CD1c-positive myeloid dendritic cell (primary cell): ENCODE measurements around the gene ITGAX.

ENCODE experiments used
- DNase-seq: peaks from one replicate; pipeline ENCODE4 v3.0.0-alpha.2; 2016; ENCODE audit errors: extremely low spot score

ITGAX gene

DNA sequence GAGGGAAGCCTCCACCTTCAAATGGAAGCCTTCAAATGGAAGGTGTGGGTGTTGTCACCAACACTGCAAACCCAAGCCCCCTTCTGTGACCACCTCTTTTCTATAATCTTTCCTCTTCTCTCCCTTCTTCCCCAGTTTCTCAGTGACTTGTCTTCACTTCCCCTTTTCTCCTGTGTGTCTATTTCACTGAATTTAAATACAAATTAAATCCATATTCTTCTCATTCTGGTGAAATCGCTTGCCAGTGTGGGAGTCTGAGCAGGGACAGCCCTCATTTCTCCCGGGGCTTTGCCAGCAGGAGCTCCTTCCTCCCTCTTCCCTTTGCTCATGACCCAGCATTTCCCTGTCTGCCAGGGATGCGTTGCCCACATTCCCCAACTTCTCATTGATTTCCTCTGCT, 6.4 kb upstream of the ITGAX start:
- DNase-seq: peak; percentile 62

DNA sequence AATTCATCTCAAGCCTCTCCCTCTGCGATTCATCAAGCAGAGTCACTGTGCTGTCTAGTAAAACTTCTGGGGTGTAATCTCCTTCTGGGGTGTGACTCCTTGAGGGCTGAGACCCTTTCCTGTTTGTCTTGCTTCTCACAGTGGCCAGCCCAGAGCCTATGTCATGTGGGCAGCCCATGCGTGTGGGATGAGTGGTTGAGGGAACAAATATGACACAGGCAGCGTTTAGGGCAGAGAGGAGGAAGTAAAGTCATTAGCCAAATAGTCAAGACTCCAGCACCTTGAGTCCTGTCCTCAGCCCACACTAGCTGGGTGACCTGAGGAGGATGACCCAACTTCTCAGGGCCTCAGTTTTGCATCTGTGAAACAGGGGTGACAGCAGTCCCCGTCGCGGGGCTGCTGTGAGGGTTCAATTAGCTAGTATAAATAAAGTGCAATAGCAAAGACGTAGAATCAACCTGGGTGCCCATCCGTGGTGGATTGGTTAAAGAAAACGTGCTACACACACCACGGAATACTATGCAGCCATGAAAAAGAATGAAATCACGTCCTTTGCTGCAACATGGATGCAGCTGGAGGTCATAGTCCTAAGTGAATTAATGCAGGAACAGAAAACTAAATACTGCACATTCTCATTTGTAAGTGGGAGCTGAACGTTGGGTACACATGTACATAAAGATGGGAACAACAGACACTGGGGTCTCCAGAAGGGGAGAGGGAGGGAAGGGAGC, 4.5 kb upstream of the ITGAX start:
- peak; percentile 91 for DNase-seq

- DNase-seq: peak; percentile 93
Observed at GRCh38 chr16:31351246-31351941, 3.6 kb upstream of the ITGAX start.

GRCh38 chr16:31351942-31352325, 3.0 kb upstream of the ITGAX start:
- DNase-seq: peak; percentile 94

DNA sequence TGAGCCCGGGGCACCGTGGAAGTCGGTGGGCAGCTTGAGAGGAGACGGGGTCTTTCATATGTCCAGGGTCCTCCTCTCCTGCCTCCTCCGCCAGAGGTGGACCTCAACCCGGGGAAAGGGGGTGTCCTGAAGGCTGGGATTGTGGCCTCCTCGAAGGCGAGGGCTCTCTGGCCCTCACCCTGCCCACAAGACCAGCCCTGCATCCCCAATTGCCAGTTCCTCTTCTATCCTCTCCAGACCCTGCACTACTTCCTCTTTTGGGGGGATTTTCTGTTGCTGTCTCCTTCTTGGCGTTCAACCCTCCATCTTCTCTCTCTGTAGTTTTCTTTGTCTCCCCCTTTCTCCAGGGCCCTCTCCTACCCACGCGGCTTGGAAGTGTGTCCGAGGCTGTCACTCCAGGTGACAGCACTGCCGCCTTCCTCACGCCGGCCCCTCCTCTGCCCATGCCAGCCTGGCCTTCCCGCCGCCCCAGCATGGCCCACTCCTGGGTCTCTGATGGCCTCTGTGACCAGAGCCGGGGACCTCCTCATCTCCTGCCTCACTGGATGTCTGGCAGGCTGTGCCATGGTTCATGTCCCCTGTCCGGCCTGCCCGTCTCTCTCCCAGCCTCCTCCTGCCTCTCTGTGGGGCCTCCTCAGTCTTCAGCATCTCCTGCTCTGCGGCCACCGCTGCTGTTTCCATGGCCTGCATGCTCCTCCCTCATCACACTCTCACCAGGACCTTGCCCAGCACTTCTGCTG, 2.4 kb upstream of the ITGAX start:
- peak; percentile 86 for DNase-seq

GRCh38 chr16:31355431-31356100, 590 bp downstream of the ITGAX start:
- DNase-seq: peak; percentile 44

DNA sequence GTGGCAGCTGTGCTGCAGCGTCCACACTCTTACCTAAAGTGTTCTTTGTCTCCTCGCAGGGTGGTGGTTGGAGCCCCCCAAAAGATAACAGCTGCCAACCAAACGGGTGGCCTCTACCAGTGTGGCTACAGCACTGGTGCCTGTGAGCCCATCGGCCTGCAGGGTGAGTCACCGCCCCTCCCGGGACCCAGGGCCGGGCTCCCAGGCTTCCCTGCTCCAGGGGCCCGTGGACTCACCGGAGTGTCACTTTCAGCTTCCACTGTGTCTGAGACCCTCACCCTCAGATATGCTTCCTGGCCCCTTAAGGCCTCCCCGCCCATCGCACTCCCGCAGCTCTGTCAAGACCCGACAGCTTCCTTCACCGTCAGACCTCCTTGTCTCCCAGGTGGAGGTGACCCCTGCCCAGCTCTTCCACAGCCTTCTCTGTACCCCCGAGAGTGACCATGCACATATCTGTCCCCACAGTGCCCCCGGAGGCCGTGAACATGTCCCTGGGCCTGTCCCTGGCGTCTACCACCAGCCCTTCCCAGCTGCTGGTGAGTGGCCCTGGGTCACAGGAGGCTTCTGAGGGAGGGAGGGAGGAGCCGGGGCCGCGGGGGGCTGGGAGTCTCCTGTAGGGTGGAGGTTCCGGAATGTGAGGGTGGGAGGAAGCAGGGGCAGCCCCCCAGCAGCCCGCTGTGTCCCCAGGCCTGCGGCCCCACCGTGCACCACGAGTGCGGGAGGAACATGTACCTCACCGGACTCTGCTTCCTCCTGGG, 1.8 kb downstream of the ITGAX start:
- peak; percentile 36 for DNase-seq

DNA sequence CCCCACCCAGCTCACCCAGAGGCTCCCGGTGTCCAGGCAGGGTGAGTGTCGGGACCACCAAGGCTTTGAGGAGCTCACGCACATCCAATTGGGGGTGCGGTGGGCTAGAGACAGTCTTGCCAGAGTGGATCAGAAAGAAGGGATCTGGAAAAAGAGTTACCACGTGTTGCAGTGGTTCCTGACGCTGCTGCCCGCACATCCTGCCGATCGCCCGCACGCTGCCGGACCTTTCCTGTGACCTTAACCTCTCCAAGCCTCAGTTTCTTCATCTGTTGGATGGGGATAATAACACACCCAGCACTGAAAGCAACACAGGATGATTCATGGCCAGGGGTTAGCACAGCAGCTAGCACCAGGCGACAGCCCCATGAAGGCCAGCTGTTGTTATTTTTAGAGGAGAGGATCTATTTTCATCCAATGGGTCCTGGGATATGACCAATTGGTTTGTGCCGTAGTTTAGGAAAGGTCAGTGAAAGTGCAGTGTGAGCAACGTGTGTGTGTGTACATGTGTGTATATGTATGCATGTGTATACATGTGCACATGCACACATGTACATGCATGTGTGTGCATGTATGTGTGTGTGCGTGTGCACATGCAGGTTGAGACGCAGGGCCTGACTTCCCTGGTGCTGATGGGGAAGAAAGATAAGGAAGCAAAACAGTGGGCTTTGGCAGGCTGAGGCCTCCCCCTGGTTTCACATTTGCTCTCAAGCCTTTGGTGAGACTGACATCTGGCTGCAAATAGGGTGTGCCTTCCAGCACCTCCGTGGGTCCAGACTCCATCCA, 2.5 kb downstream of the ITGAX start:
- DNase-seq: peak; percentile 75

GRCh38 chr16:31360251-31360650, 5.3 kb downstream of the ITGAX start:
- DNase-seq: peak; percentile 69

- no peak for DNase-seq
Observed at GRCh38 chr16:31361201-31362110, 6.5 kb downstream of the ITGAX start.

DNA sequence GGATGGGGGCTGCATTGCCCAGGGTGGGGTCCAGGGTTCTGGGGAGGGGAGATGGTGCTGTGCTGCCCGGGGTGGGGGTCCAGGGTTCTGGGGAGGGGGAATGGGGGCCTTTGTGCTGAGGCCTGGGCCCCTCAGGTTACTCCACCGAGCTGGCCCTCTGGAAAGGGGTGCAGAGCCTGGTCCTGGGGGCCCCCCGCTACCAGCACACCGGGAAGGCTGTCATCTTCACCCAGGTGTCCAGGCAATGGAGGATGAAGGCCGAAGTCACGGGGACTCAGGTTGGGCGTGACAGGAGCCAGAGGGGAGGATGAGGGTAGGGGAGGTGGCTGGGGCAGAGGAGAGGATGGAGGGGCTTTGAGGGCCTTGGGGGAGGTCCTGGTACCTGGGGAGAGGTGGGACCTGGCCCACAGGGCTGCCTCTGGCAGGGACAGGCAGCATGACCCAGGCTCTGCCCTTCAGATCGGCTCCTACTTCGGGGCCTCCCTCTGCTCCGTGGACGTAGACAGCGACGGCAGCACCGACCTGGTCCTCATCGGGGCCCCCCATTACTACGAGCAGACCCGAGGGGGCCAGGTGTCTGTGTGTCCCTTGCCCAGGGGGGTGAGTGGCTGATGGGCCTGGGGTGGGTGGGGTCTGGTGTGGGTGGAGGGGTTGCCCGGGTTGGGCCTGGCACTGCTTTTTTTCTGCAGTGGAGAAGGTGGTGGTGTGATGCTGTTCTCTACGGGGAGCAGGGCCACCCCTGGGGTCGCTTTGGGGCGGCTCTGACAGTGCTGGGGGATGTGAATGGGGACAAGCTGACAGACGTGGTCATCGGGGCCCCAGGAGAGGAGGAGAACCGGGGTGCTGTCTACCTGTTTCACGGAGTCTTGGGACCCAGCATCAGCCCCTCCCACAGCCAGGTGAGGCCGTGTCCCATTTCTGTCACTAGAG, 7.8 kb downstream of the ITGAX start:
- DNase-seq: no peak

GRCh38 chr16:31363721-31364120, 8.7 kb downstream of the ITGAX start:
- DNase-seq: no peak

DNA sequence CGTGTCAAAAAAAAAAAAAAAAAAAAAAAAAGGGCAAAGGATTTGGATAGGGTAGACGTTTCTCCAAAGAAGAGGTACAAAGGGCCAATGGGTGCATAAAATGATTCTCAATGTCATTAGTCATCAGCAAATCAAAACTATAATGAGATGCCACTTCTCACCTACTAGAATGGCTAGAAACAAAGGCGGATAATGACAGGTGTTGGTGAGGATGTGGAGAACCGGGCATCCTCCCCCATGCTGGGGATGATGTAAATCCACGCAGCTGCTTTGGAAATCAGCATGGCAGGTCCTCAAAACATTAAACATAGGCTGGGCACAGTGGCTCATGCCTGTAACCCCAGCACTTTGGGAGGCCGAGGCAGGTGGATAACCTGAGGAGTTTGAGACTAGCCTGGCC, 9.4 kb downstream of the ITGAX start:
- no peak for DNase-seq

- DNase-seq: no peak
Observed at GRCh38 chr16:31365131-31365865, 10.3 kb downstream of the ITGAX start.

DNA sequence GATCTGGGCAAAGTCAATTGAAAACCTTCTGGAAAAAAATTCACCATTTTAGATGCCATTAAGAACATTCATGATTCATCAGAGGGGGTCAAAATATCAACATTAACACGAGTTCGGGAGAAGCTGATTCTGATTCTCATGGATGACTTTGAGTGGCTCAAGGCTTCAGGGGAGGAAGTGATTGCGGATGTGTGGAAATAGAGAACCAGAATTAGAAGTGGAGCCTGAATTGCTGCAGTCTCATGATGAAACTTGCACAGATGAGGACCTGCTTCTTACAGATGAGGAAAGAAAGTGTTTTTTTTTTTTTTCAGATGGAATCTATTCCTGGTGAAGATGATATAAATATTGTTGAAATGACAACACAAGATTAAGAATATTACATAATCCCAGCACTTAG, 12.9 kb downstream of the ITGAX start:
- peak; percentile 82 for DNase-seq

GRCh38 chr16:31371008-31371407, 16.0 kb downstream of the ITGAX start:
- no peak for DNase-seq

DNA sequence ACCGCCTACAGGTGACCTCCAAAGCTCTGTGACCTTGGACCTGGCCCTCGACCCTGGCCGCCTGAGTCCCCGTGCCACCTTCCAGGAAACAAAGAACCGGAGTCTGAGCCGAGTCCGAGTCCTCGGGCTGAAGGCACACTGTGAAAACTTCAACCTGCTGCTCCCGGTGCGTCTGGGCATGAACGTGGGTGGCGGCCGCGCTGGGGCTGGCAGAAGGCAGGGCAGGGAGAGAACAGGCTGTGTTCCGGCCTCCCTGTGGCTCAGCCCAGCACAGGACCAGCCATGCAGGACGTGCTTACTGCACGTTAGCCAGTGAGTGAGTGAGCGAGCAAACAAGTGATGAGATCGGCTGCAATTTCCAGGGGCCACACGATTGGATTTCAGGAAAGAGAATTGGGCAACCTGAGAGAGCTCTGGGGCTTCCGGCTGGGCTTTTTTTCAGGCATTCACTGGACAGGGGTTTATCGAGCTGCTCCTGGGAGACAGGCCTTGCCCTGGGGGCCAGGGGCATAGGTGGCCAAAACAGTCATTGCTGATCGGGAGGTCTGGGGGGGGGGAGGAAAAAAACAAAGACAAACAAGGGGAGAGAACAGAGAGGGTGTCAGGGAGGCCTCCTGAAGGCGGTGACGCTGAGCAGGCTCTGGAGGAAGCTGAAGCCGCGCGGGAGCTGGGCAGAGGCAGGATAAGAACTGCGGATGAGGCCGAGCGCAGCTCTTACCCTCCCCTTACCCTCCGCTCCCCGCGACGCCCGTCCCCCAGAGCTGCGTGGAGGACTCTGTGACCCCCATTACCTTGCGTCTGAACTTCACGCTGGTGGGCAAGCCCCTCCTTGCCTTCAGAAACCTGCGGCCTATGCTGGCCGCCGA, 16.9 kb downstream of the ITGAX start:
- DNase-seq: no peak
